CD8-positive, alpha-beta memory T cell (primary cell): Measurements from ENCODE around the gene C1orf232. TPM values are rescaled to one million over a fixed set of nuclear protein-coding genes. Genes with fewer than 3 reads are reported as not detected.

Experiments
- CTCF ChIA-PET: fragments of 350-600 bp; sonication (Branson Sonifier 250); formaldehyde crosslinking; loops from one replicate; lab custom pipeline; 2021; ENCODE audit warnings: antibody characterized with exemption; lab: Charles Lee
- POLR2A ChIA-PET: fragments of 350-600 bp; sonication (Branson Sonifier 250); formaldehyde crosslinking; loops from one replicate; lab custom pipeline; 2021; ENCODE audit warnings: antibody characterized with exemption; lab: Charles Lee
- DNase-seq, 5 donors: peaks; one replicate each; pipeline versions ENCODE4 v3.0.0 to v3.0.0-alpha.2; 2020 to 2022; ENCODE audit warnings: mixed read lengths in 1 of 5
- H3K27ac ChIP-seq: one replicate; pipeline ENCODE4 v1.7.0; 2013; ENCODE audit warnings: low read depth, mild to moderate bottlenecking, low read length, moderate library complexity
- H3K27me3 ChIP-seq: 2 replicates; pipeline ENCODE4 v1.7.0; 2013; ENCODE audit warnings: low read length, mild to moderate bottlenecking; ENCODE audit not compliant: insufficient read depth, poor library complexity, severe bottlenecking
- H3K36me3 ChIP-seq: 2 replicates; pipeline ENCODE4 v1.7.0; 2013; ENCODE audit warnings: mild to moderate bottlenecking, low read length, moderate library complexity; ENCODE audit not compliant: insufficient read depth
- H3K4me1 ChIP-seq: 2 replicates; pipeline ENCODE4 v1.7.0; 2013; ENCODE audit warnings: mild to moderate bottlenecking, low read length, moderate library complexity; ENCODE audit not compliant: insufficient read depth
- H3K4me3 ChIP-seq: 2 replicates; pipeline ENCODE4 v1.7.0; 2013; ENCODE audit warnings: mild to moderate bottlenecking, low read length
- H3K9me3 ChIP-seq: 2 replicates; pipeline ENCODE4 v1.7.0; 2013; ENCODE audit warnings: mild to moderate bottlenecking, low read length
- H3K27ac Mint-ChIP-seq, 8 donors: one replicate each; pipeline ENCODE4 v1.8.0; 2020 to 2021; ENCODE audit warnings: mixed read lengths in 8 of 8, mild to moderate bottlenecking in 6 of 8, inconsistent platforms in 3 of 8, moderate library complexity in 3 of 8
- H3K27me3 Mint-ChIP-seq, 2 donors: one replicate each; pipeline ENCODE4 v1.8.0; 2020 to 2021; ENCODE audit warnings: mixed read lengths in 2 of 2, mild to moderate bottlenecking in 1 of 2, moderate library complexity in 1 of 2
- H3K36me3 Mint-ChIP-seq, 3 donors: one replicate each; pipeline ENCODE4 v1.8.0; 2020 to 2021; ENCODE audit warnings: mixed read lengths in 3 of 3, inconsistent platforms in 1 of 3, mild to moderate bottlenecking in 1 of 3
- H3K4me1 Mint-ChIP-seq, 3 donors: one replicate each; pipeline ENCODE4 v1.8.0; 2020 to 2021; ENCODE audit warnings: mixed read lengths in 3 of 3, inconsistent platforms in 1 of 3, mild to moderate bottlenecking in 1 of 3
- H3K4me3 Mint-ChIP-seq, 7 donors: one replicate each; pipeline ENCODE4 v1.8.0; 2020 to 2021; ENCODE audit warnings: mixed read lengths in 7 of 7, mild to moderate bottlenecking in 6 of 7, moderate library complexity in 4 of 7, inconsistent platforms in 2 of 7
- H3K9me3 Mint-ChIP-seq, 5 donors: one replicate each; pipeline ENCODE4 v1.8.0; 2020 to 2022; ENCODE audit warnings: mixed read lengths in 5 of 5, mild to moderate bottlenecking in 3 of 5, moderate library complexity in 2 of 5, inconsistent platforms in 1 of 5
- polyA plus RNA-seq: library from polyadenylated mRNA; unstranded; fragments of 300-500 nt; fragmentation: Illumina TruSeq; gene quantifications from one replicate; pipeline ENCODE4 v1.2.3, GENCODE V29; 2021
- total RNA-seq, 2 experiments: library from RNA; stranded (reverse); gene quantifications; one replicate each; pipeline ENCODE4 v1.2.3, GENCODE V29; 2021

The C1orf232 gene
- total RNA-seq (not detected), polyA plus RNA-seq (not detected)

DNA sequence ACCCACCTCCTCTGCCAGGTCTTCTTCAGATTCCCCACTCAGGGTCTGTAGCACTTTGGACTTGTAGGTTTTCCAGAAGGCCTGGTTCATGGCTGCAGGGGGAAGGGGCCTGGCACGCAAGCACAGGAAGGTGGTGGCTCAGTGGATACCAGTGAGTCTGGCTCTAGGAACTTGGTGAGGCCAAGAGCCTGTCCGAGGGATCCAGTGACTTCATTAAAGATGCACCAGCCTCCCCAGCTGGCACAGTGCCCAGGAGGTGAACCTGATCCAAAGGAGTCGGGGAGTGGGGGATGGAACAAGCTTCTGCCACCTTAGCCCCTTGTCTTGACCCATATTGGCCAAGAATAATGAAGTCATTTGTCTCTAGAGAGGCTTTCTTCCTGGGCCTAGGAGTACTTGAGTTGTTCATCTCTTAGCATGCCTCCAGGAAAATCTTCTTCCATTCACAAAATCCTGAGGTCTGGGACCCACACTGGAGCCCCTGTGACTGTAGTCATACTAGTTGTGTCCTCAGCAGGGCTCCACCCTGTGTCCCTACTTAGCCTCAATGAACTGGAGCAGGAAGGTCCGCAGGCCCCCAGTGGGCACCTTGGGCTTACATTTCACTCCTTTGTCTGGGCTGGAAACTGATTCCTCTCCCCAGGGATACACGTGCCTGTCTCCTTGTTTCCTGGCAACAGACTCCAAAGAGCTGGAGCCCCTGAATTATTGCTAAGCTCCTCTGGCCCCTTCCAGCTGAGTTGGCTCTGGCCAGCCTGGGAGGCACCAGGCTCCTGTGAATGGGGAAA lies at the start of gene C1orf232:
Gene C1orf232, minus strand, starts transcription at position 554 of the 788 bp plus-strand sequence. Its CDS starts 464 bp downstream, at position 90.
- Mint-ChIP-seq H3K36me3 (peaks cover 0 to 6% (median 0%) of the 10 kb centered on the region in 3 donors), H3K27ac (peak within 1 kb of the TSS; percentile 39 to 97 (median 85)), H3K4me1 (peaks cover 15 to 33% (median 26%) of the 10 kb centered on the region in 3 donors), H3K4me3 (peak within 1 kb of the TSS; percentile 86 to 95 (median 88)), H3K9me3 (no peaks in the 10 kb centered on the region), H3K27me3 (peaks cover 2 to 6% of the 10 kb centered on the region in 2 donors)
- DNase-seq, result no peak
- Histone ChIP-seq H3K27me3 (no peaks in the 10 kb centered on the region), H3K4me3 (peak within 1 kb of the TSS; percentile 68), H3K27ac (peak within 1 kb of the TSS; percentile 86), H3K36me3 (no peaks in the 10 kb centered on the region), H3K9me3 (no peaks in the 10 kb centered on the region), H3K4me1 (peaks cover 26% of the 10 kb centered on the region)
- ChIA-PET CTCF (interaction anchor here (0.9 to 8.2 kb wide), 11 partner anchors 11 to 246 kb away, joined by 3 to 87 read pairs (median 7); partner anchors contain the start of genes CD52 and CEP85), POLR2A (no interaction called here)

DNA sequence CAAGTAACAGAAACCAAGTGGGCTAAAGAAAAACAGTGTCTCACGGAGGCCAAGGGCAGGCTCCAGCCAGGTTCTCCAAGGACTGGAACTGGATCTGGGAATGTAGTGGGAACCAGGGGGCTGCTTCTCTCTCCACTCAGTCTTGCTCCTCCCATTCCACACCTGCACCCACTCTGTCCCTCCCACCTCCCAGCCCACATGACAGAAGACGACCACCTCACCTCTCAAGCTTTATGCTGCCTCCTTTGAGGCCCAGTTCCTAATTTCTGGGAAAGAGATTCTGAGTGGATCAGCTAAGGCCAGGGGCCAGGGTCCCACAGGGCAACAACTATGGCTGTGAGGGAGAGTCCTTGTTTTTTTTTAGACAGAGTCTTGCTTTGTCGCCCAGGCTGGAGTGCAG lies 46.5 kb upstream of the C1orf232 start:
- POLR2A ChIA-PET, result no interaction called here
- H3K4me3 Mint-ChIP-seq, result no peak overlapping the region
- CTCF ChIA-PET, result no interaction called here

DNA sequence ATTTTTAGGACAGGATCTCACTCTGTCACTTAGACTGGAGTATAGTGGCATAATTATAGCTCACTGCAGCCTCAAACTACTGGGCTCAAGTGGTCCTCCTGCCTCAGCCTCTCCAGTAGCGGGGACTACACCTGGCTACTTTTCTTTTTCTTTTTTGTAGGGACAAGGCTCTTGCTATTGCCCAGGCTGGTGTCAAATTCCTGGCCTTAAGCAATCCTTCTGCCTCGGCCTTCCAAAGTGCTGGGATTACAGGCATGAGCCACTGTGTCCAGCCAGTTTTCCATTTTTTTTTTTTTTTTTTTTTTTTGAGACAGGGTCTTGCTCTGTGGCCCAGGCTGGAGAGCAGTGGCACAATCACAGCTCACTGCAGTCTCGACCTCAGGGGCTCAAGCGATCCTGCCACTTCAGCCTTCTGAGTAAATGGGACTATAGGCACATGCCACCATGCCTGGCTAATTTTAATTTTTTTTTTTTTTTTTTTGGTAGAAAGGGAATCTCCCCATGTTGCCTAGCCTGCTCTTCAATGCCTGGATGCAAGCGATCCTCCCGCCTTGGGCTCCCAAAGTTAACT lies 44.7 kb upstream of the C1orf232 start:
- H3K27ac Mint-ChIP-seq, result no peak overlapping the region
- no peaks in the 10 kb centered on the region for H3K4me1 Mint-ChIP-seq
- Histone ChIP-seq H3K36me3 (no peaks in the 10 kb centered on the region), H3K27me3 (no peaks in the 10 kb centered on the region), H3K4me3 (no peak overlapping the region), H3K27ac (no peak overlapping the region), H3K4me1 (no peaks in the 10 kb centered on the region), H3K9me3 (no peaks in the 10 kb centered on the region)
- no peaks in the 10 kb centered on the region for H3K36me3 Mint-ChIP-seq
- no peaks in the 10 kb centered on the region for H3K27me3 Mint-ChIP-seq
- DNase-seq, result no peak
- no peaks in the 10 kb centered on the region for H3K9me3 Mint-ChIP-seq
- H3K4me3 Mint-ChIP-seq, result no peak overlapping the region
- ChIA-PET POLR2A (interaction anchor here (0.7 kb wide), 1 partner anchor 245 kb away, joined by 14 read pairs; no protein-coding TSS in a partner anchor), CTCF (interaction anchor here (1.1 kb wide), 1 partner anchor 192 kb away, joined by 4 read pairs; no protein-coding TSS in a partner anchor)

More for the DNA sequence above, 46.5 kb upstream of the C1orf232 start:
- Histone ChIP-seq H3K27me3 (no peaks in the 10 kb centered on the region), H3K9me3 (no peaks in the 10 kb centered on the region), H3K4me3 (no peak overlapping the region), H3K36me3 (no peaks in the 10 kb centered on the region), H3K4me1 (no peaks in the 10 kb centered on the region), H3K27ac (no peak overlapping the region)
- no peaks in the 10 kb centered on the region for H3K4me1 Mint-ChIP-seq
- H3K36me3 Mint-ChIP-seq, result no peaks in the 10 kb centered on the region
- peaks cover 0 to under 1% of the 10 kb centered on the region in 2 donors for H3K27me3 Mint-ChIP-seq
- no peak overlapping the region for H3K27ac Mint-ChIP-seq
- H3K9me3 Mint-ChIP-seq, result no peaks in the 10 kb centered on the region
- DNase-seq, result no peak

DNA sequence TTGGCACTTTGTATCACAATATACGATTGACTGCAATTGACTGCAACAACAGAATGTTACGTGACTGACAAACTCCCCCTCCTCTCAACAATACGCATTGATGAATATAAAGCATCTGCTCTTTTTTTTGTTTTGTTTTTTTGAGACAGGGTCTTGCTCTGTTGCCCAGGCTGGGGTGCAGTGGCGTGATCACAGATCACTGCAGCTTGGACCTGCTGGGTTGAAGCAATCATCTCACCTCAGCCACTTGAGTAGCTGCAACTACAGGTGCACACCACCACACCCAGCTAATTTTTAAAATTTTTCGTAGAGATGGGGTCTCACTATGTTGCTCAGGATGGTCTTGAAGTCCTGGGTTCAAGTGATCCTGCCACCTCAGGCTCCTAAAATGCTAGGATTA lies 44.0 kb upstream of the C1orf232 start:
- Histone ChIP-seq H3K4me3 (no peak overlapping the region), H3K4me1 (no peaks in the 10 kb centered on the region), H3K27ac (no peak overlapping the region), H3K9me3 (no peaks in the 10 kb centered on the region), H3K36me3 (no peaks in the 10 kb centered on the region), H3K27me3 (no peaks in the 10 kb centered on the region)
- Mint-ChIP-seq H3K27ac (no peak overlapping the region), H3K9me3 (no peaks in the 10 kb centered on the region), H3K27me3 (no peaks in the 10 kb centered on the region), H3K4me1 (no peaks in the 10 kb centered on the region), H3K36me3 (no peaks in the 10 kb centered on the region), H3K4me3 (no peak overlapping the region)
- CTCF ChIA-PET, result no interaction called here
- no peak for DNase-seq
- POLR2A ChIA-PET, result interaction anchor here (0.7 kb wide), 1 partner anchor 246 kb away, joined by 14 read pairs; no protein-coding TSS in a partner anchor

DNA sequence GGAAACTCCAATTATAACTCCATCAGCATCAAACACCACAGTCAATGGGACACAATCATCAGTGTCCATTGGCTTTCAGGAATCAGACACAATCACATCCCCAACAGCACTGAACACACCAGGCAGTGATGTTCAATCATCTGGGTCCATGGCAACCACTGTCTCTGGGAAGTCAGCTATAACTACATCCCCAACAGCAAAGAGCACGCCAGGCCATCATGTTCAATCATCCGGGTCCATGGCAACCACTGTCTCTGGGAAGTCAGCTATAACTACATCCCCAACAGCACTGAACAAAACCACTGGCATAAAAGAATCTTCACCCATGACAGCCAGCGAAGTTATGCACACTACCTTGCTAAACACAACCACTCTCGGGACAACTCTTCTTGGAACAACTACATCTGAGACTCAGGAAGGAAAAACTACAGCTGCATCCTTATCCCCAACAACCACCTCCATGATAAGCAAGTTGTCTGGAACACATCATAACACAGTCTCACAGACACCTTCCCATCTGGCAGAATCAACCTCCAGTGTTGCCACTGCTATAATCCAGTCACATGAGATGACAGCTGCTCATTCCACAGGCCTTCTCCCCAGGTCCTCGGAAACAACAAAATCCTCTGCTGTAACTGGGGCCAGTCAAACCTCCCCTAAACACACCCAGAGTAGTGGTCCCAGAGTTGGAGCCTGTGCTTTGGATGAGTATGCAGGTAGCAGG lies 41.5 kb upstream of the C1orf232 start:
- peaks cover 0 to 1% of the 10 kb centered on the region in 2 donors for H3K27me3 Mint-ChIP-seq
- Histone ChIP-seq H3K4me1 (no peaks in the 10 kb centered on the region), H3K4me3 (no peak overlapping the region), H3K27ac (no peak overlapping the region), H3K36me3 (no peaks in the 10 kb centered on the region), H3K27me3 (no peaks in the 10 kb centered on the region), H3K9me3 (no peaks in the 10 kb centered on the region)
- no peak for DNase-seq
- no peak overlapping the region for H3K27ac Mint-ChIP-seq
- CTCF ChIA-PET, result no interaction called here
- H3K4me3 Mint-ChIP-seq, result no peak overlapping the region
- no peaks in the 10 kb centered on the region for H3K9me3 Mint-ChIP-seq
- no peaks in the 10 kb centered on the region for H3K4me1 Mint-ChIP-seq
- peaks cover 0 to 2% (median 0%) of the 10 kb centered on the region in 3 donors for H3K36me3 Mint-ChIP-seq
- POLR2A ChIA-PET, result no interaction called here

DNA sequence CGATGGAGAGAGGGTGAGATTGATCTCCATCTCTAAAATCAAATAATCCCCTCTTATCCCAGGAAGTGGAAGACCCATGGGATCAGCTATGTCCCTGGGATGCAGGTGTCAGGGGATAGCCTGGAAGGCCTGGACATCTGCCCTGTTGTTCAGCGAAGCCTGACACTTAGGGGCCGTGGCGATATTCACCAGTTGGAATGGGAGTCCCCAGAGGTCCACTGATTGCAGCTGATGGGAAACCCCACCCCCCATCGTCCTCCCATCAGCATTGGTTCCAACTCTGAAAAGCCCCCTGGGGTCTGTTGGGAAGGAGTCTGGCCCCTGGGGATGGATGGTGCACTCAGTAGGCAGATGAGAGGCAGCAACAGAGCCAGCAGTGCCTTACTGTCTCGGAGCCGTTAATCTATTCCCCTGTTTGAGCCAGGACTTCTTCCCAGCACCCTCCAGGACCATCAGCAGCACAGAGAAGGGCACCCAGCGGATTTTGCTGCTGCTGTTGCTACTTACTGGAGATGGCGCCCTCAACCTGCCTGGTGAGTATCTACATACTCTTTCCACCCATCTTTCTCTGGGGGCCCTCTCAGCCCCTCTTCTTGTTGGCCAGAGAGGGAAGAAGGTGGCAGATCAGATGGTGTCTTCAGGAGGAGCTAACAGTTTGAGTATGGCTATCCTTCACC lies 35.0 kb upstream of the C1orf232 start:
- no peaks in the 10 kb centered on the region for H3K9me3 ChIP-seq
- Mint-ChIP-seq H3K9me3 (no peaks in the 10 kb centered on the region), H3K27me3 (peaks cover 3% of the 10 kb centered on the region in 2 donors), H3K27ac (peak overlapping the region in 1 of 8 donors; percentile 2), H3K36me3 (peaks cover 0 to 3% (median 0%) of the 10 kb centered on the region in 3 donors), H3K4me1 (peaks cover 22 to 35% (median 34%) of the 10 kb centered on the region in 3 donors), H3K4me3 (no peak overlapping the region)
- no peak for DNase-seq
- ChIA-PET POLR2A (interaction anchor here (0.9 kb wide), 1 partner anchor 93 kb away, joined by 4 read pairs; no protein-coding TSS in a partner anchor), CTCF (interaction anchor here (1.3 to 2.5 kb wide), 2 partner anchors 30 to 34 kb away, joined by 4 to 11 read pairs; partner anchors contain the start of genes CEP85 and ZNF593)
- peaks cover 30% of the 10 kb centered on the region for H3K4me1 ChIP-seq
- H3K4me3 ChIP-seq, result no peak overlapping the region
- H3K27ac ChIP-seq, result no peak overlapping the region
- no peaks in the 10 kb centered on the region for H3K36me3 ChIP-seq
- H3K27me3 ChIP-seq, result peaks cover 4% of the 10 kb centered on the region

DNA sequence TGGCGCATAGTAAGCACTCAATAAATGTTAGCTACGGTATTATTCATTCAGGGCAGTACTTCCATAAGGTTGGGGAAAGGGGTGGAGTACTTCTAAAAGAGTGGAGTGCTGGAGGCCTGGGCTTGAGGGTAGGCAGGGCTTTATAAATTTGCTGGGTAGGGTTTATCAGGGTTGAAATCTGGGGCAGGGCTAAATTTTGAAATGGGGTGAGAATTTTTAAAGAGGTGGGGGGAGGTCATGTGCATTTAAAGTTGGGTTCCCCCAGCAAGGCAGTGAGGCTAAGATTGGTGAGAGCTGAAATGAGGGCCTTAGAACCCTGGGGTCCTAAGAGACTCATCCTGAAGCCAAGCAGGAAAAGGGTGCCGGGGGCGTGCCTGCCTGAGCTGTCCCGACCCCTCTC lies 31.6 kb upstream of the C1orf232 start:
- ChIA-PET POLR2A (no interaction called here), CTCF (interaction anchor here (1.3 kb wide), 1 partner anchor 33 kb away, joined by 4 read pairs; the partner anchor contains the start of gene CEP85)
- Mint-ChIP-seq H3K36me3 (peaks cover 0 to 1% (median 0%) of the 10 kb centered on the region in 3 donors), H3K4me3 (peak overlapping the region in 2 of 7 donors; percentile 13 to 57), H3K27me3 (peaks cover 6 to 8% of the 10 kb centered on the region in 2 donors), H3K4me1 (peaks cover 22 to 35% (median 34%) of the 10 kb centered on the region in 3 donors), H3K9me3 (no peaks in the 10 kb centered on the region), H3K27ac (peak overlapping the region in 2 of 8 donors; percentile 17 to 86)
- Histone ChIP-seq H3K4me1 (peaks cover 30% of the 10 kb centered on the region), H3K4me3 (no peak overlapping the region), H3K27me3 (peaks cover 4% of the 10 kb centered on the region), H3K36me3 (no peaks in the 10 kb centered on the region), H3K27ac (peak overlapping the region; percentile 29), H3K9me3 (no peaks in the 10 kb centered on the region)
- DNase-seq, result no peak
